Kidney capillary endothelial cell (primary cell): ENCODE measurements around the gene STYXL2.

Experiments used
- DNase-seq: peaks from one replicate; pipeline ENCODE4 v3.0.0-alpha.2; 2018; ENCODE audit warnings: low spot score

The STYXL2 gene

DNA sequence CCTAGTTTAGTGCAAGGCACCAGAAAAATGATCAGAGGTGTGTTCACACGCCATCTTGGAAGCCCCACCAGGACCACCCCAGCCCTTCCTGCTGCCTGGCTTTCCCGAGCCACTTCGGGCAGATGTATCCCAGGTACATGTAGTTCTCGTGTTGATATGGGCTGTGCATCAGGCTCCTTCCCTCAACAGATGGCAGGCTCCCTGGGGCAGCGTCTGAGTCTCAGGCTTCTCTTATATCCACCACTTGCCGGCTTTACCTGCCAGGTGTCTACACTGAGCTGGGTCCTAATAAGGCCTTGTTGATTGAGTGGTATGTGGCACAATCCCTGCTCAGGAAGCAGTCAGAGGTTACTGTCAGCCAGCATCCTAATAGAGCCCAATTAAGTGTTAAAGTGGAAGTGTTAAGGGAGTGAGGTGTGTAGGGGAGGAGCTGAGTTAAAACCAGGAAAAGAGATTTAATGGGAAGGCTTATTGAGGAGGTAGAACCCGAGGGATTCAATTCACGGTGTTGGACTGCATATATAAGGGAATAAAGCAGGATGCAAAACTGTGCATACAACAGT, 12.2 kb upstream of the STYXL2 start:
- DNase-seq, result no peak

DNA sequence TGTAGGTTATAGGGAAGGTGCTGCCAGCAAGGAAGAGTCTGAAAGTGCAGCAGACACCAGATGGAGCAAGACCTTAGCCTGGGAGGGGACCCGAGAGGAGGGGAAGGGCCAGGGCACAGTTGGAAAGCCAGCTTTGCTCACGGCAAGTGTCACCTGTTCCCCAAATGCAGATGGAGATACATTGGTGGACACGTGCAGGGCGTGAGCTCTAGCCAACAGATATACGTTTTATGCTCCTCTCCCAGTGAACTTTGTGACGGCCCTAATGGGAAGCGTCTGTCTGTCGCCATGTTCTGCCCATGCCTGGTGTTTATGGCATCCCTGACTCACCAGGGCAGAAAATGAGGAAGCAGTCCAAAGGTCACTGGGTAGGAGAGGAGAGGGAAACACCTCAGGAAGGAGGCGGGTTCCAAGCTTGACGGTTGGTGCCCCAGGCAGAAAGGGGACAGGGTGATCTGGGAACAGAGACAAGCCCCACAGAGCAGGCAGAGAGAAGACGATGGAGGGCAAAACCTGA, 11.3 kb upstream of the STYXL2 start:
- no peak for DNase-seq

DNA sequence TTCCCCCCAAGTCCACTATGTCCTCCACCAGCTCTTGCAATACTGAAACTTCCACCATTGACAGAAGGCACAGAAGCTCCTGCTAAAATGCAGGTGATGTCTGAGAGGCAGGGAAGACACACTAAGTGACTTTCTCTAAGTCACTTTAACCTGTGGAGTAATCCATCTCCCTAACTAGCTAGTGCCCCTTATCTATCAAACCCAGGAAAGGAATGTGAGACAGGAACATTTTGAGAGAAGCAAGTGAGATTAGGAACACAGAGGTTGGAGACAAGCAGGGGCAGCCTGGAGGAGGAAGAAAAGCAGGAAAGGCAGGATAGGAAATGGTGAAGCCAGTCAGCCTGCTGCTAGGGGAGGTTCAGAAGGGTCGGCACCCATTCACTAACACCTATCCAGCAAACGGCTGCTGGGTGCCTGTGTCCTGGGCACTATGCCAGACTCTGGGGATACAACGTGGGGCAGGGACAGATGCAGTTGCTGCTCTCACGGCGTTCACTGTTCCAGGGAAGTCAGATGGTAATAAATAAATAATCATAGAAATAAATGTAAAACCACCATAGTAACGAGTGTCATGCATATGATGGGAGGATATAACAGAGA, 10.7 kb upstream of the STYXL2 start:
- DNase-seq, result no peak

DNA sequence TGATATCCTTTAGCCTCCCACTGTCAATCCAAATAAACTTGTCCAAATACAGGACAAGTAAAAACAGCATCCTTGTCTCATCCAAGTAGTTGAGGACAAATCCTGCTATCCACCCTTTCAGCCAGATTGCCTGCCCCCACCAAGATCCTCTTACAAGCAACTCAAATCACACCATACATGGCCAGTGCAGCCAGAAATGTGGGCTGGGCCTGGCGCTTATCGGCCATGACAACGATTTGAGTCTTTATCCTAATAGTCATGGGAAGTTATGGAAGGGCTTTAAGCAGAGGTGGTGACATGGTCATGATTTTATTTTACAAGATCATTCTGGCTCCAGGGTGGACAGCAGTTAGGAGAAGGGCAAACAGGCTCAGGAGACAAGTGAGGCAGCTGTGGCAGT, 10.0 kb upstream of the STYXL2 start:
- no peak for DNase-seq

DNA sequence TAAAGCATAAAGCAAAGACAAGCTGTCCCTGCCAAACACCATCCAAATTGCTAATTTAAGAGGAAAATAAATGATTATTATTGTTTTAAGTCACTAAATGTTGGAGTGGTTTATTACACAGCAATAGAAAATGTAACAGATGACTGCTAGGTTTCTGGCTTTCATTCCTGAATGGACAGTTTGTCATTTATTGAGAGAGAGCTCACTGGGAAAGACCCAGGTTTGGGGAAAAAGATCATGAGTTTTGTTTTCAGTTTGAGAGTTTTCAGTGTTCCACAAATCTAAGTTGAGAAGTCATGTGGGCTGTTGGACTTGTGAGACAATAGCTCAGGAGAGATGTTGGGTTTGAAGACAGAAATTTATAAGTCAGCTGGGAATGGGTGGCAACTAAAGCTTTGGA, 9.1 kb upstream of the STYXL2 start:
- no peak for DNase-seq

DNA sequence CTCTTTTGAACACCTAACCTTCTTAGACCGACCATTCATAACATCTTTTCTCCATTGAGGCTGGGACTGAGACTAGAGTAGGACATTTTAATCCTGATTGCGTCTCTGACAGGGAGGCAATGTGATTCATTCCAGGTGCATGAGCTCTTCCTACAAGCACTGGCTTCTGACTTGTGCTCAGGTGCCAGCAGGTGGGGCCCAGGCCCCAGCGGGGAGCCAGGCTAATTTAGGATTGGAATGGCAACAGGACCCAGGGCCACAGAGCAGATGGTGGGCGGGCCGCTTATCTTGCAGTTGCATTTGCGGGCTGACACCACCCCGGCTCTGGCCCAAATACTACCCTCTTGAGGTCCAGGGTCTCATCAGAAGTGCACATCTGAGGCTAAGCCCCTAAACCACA, 7.8 kb upstream of the STYXL2 start:
- DNase-seq, result no peak

DNA sequence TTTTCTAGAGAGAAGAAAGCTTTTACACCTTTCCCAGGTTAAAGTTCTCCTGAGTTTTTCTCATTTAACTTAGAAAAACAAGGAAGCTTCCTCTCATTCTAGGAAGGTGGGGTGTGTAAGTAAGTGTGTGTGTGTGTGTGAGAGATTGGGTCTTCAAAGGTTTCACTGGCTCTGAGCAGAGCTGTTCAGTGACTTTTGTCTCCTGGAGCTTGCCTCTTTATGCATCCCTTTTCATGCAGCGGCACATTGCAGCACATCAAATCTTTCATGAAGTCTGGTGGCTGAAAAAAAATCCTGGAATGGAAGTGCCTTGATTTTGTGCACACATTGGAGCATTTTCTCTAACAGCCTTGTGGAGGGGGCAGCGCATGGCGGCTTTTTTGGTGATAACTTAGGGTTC, 7.1 kb upstream of the STYXL2 start:
- DNase-seq, result no peak

DNA sequence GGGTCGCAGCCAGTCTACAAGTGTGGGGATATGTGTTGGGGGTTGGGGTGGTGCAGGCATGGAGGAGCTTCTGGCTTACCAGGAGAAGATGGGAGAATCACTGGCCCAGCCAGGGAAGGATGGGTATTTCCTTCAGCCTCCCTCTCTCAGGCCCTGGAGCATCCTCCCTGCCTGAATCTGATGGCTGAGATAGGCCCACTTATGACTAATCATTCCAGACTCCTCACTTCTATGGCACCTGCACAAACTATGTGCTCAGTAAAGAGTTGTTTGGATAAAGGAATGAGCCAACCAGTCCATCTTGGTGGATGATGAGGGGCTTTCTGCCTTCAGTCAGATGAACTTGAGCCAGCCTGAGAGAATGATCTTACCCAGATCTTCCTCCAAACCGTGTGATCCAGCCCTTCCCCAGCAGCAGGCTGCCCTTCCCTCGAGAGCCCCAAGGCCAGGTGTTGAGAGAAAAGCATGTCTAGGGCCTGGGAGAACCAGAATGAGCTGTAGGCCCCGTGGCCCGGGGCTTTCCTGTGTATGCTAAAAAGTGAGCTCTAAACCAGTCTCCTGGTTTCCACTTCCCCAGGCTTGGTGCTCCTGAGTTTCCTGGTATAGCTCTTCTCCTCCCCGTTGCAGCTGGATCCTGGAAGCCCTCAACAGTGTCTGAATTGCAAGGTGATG, 5.0 kb upstream of the STYXL2 start:
- no peak for DNase-seq

DNA sequence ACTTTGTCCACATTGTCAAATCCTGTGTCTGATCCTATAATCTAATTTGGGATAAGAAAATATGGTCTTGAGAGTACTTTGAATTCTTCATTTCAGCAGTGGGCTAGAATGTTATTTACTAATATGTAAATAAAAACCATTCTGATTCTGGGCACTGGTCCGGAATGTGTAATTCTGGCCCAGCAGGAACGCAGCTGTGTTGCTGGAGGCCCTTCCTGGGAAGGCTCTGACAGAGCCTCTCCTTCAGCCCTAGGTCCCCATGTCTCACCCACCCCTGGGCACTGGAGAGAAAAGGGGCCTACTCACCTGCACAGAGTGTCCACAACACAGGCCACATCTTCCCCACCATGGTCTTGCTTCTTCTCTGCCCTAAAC, 3.9 kb upstream of the STYXL2 start:
- no peak for DNase-seq

DNA sequence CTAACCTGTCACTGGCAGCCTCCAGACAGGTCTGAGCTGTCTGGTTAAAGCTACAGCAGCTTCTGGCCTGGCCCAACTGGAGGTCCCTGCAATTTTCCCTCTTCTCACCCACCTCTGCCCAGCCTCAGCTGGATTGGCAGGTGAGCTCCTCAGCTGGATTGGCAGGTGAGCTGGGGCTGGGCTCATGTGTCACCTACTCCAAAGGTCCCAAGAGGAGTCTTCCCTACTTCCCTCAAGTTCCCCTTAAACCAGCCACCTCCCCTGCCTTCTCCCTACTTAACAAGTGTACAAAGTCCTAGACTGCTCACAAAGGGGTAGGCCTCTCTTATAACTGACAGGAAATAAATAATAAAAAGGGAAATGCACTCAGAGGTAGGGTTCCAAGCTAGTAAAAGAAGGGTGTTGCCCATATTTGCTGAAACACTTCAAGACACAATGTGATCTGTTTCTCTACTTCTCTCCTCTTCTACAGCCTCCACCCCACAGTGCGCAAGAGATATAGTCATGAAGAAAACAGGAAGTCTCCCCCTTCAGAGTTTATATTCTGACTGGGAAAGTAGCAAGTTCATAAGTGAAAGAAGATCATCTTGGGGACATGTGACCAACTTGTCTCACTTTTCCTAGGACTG, 3.4 kb upstream of the STYXL2 start, which contains the start of gene GPA33:
GPA33 (minus strand) TSS at position 64 of the 629 bp plus-strand sequence. CDS start 90 bp downstream, outside the sequence.
- no peak for DNase-seq

DNA sequence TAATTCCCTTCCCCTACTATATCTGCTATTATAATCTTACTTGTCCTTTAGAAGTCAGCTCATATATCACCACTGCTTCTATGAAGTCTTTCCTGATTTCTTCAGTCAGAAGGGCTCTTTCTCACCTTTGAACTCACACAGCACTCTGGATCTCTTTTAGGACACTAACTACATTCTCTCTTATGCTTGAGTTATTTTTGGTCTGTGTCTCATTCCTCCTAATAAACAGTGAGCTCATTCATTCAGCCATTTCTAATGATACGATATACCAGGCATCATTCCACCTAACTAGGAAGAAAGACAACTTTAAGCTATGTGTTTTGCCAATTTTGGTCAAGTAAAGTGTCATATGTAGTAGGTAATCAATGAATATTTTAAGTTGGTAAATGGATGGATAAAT, 1.2 kb upstream of the STYXL2 start:
- DNase-seq, result no peak

DNA sequence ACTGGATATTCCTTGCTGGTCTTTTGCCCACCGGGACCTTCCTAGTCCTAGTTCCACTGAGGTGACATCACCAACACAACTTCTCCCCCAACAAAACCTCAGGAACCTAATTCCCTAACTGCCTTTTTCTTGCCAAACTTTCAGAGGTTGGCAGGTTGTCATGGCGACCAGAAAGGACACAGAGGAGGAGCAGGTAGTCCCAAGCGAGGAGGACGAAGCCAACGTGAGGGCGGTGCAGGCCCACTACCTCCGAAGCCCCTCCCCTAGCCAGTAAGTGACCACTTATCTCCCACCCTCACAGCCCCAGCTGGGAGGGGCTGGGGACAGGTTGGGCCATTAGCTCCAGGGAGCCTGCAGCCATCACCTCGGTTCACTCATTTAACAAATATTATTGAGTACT, 815 bp downstream of the STYXL2 start:
- DNase-seq, result no peak

DNA sequence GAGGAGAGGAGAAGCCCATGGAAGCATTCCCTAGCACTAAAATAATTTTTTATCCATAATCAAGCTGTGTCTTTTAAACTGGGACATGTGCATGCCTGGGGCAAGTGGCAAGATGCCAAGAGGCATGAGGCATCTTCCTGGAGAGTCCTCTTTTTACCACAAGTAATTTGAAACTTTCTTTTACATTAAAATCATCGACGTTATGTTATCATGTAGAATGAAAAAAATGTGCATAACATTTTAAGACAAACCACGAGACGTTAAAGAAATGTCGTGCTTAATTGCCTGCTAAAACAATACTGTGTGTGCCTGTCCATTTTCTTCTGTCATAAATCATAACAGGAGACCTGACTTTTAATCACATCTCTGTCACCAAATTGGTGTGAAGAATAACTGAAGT, 1.5 kb downstream of the STYXL2 start:
- DNase-seq, result no peak

DNA sequence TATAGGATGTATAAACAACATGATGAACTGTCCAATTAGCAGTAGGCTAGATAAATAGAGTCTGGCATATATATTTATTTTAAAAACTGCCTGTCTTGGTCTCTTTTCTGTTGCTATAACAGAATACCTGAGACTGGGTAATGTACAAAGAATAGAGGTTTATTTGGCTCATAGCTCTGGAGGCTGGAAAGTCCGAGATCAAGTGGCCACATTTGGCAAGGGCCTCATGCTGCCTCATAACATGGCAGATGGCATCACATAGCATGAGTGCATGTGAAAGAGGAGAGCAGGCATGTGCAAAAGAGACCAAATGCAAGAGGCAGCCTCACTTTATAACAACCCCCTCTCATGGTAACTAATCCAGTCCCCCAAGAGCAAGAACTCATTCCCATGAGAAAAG, 6.0 kb downstream of the STYXL2 start:
- DNase-seq, result no peak

DNA sequence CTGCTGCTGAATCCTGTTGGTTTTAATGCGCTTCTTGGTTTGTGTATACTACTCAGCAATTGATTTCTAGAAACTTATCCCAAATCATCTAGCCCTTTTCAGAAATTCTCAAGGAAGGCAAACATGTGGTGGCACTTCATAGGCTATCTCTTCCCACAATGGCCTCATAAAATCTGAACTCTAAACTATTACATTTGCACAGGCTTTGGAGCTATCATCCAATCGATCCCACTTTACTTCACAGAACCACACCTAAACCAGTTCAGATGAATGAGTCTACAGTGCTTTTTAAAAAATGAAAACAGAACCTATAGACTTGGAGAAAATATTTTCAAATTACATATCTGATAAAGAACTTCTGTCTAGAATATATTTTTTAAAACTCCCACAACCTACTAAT, 6.9 kb downstream of the STYXL2 start:
- no peak for DNase-seq

DNA sequence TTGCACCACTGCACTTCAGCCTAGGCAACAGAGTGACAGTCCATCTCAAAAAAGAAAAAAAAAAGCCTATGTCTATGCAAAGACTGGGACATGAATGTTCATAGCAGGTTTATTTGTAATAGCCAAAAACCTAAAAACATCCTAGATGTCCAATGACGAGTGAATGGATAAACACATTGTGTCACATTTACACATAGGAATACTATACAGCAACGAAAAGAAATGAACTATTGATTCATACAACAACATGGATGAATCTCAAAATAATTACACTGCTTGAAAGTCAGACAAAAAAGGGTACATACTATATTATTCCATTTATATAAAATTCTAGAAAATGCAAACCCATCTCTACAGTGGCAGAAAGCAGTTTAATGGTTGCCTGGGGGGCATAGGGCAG, 7.9 kb downstream of the STYXL2 start:
- no peak for DNase-seq

DNA sequence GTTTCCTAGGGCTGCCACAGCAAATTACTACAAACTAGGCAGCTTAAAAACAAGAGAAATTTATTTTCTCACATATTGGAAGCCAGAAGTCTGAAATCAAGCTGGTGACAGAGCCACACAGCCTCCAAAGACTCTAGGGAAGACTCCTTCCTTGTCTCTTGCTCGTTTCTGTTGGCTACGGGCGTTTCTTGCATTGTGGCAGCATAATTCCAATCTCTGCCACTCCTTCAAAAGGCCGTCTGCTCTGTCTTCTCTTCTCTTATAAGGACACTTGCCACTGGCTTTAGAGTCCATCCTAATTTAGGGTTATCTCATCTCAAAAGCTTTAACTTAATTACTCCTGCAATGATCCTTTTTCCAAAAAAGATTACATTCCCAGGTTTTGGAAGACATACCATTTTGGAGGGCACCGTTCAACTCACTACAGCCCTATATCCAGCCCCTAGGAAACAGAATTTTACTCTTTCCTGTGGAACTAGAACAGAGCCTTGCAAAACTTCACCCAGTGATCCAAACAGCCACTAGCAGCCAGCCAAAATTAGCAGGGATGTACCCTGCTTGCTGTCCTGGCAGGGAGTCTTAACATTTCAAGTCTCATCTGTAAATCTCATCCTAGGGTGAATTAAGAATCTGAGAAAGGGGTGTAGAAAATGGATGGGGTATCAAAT, 9.2 kb downstream of the STYXL2 start:
- no peak for DNase-seq

DNA sequence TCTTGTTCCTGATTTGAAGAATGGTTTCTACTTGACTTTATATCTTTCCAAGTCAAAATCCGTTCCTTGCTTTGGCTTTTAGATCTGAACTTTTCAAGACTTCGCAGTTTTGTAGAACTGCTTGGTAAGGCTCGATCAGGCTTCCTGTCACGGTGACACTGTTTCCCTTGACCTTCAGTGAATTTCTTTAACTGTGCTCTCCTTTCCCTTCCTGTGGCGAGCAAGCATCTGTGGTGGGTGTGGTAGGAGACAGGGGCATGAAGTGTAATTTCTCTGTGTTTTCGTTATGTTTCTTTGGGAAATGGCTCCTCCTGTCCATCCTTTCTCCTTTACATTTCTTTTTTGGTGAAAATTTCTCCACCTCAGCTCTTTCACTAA, 10.4 kb downstream of the STYXL2 start:
- DNase-seq, result no peak

DNA sequence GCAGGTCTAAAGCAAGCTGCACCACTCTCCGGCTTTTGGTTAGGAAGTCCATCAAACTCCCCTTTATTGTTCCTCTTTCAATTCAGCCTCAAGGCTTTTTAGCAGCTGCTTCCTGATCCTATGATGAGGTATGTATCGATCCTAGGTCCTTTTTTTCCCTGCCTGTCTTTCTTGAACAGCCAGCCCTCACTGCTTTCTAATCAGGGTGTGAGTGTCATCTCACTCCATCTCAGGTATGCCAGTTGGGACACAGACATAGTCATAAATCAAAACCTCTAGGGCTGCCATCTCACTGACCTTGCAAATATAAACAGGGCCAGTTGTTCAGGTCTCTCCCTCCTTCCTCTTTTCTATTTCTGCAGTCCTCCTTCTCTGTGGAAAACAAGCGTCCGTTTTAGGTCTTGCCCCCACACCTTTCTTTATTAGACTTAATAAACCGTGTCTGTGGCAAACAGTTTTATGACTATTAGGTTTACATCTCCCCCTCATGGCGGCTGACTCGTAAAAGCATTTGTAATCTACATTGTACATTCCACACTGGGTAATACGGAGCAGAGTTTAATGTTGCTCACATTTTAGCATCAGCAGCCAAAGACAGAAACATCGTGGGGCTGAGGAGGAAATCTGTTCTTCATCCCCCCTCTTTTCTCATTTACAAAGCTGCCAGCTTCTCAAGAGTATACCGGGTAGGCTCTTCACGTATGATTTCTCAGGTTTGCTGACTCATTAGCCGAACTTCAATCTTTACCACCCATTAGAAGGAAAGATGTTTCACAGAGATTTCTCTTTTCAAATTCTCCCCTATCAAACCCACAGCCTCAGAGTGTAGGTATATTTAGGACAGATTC, 11.6 kb downstream of the STYXL2 start:
- no peak for DNase-seq

DNA sequence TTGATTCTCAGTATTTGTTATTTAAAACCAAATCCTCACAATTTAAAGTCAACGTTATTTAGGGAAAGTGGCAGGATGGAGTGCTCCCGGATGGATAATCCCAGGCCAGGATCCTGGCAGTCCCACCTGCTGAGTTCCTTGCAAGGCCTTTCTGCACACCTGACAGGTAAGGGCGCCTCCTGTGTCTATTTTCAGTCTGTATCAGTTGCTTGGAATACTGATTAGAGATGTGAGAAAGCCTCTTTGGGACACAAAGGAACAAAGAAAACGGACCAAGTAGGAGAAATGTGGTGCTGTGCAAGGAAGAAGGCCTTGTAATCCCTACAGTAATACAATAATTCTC, 12.2 kb downstream of the STYXL2 start:
- no peak for DNase-seq

DNA sequence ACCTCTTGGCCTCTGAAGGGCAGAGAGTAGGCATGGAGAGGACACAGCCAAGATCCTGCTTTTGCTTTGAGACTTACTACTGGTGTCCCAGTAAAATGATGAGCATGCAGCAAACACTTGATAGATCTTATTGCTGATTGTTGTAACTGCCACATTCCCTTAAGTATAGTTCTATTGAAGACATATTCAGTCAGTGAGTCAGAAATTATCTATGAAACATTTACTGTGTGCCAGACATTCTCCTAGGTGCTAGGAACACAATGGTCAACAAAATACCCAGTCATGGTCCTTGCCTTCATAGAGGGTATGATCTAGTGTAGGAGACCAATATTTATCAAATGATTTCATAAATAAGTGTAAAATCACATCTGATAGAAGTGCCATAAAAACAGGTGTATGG, 13.6 kb downstream of the STYXL2 start:
- DNase-seq, result no peak

DNA sequence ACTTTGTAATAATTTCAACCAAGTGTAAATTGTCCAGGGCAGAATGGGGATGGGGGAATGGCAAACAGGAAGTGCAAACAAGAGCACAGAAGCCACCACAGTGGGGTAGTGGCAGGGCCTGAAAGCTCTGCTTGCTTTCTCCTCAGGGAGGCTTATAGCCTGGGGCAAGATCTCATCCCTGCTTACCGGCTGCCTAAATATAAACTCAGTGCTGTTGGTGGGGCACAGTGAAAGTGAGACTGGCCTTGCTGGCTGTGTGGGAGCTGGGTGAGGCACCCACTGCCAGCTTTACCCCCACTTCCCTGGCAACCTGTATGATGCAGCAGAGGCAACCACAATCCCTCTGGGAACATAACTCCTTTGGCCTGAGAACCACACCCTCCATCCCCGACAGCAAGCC, 15.2 kb downstream of the STYXL2 start:
- DNase-seq, result no peak
